B cell (primary cell): Measurements from ENCODE around the gene HOXB8. TPM values are rescaled to one million over a fixed set of nuclear protein-coding genes. Genes with fewer than 3 reads are reported as not detected.

Source experiments
- ATAC-seq: fragments of 200-7000 bp; cut with Tn5 transposase; one replicate; pipeline ENCODE4 v1.10.0; 2021; ENCODE audit warnings: low read depth, mild to moderate bottlenecking, moderate number of reproducible peaks, moderate library complexity
- CTCF ChIA-PET: fragments of 350-600 bp; sonication (Branson Sonifier 250); formaldehyde crosslinking; loops from one replicate; lab custom pipeline; 2021; ENCODE audit warnings: antibody characterized with exemption, inconsistent platforms; lab: Charles Lee
- POLR2A ChIA-PET: fragments of 350-600 bp; sonication (Branson Sonifier 250); formaldehyde crosslinking; loops from one replicate; lab custom pipeline; 2021; ENCODE audit warnings: antibody characterized with exemption; lab: Charles Lee
- DNase-seq: peaks from one replicate; pipeline ENCODE4 v3.0.0; 2013
- H2AFZ ChIP-seq: 2 replicates; pipeline ENCODE4 v1.6.1; 2012; ENCODE audit warnings: mild to moderate bottlenecking, low read depth, low read length; ENCODE audit not compliant: insufficient read depth, poor library complexity, severe bottlenecking
- H3K27ac ChIP-seq, 2 donors: 1 replicate in 1 of 2; 2 replicates in 1 of 2; pipeline ENCODE4 v1.5.1; 2012 to 2013; ENCODE audit warnings: low read length in 2 of 2, mild to moderate bottlenecking in 2 of 2, moderate library complexity in 1 of 2
- H3K27me3 ChIP-seq, 4 experiments: fragments of 200-600 bp in 1 of 4; sonication (generic) in 1 of 4; replicated peaks in 1 of 4; 1 replicate in 2 of 4; 2 replicates in 2 of 4; pipeline versions ENCODE4 v1.6.1 to v1.7.0; 2013 to 2016; ENCODE audit warnings: low read length in 3 of 4, mild to moderate bottlenecking in 2 of 4, mixed read lengths in 1 of 4, moderate library complexity in 1 of 4; ENCODE audit not compliant: insufficient read depth in 4 of 4, control insufficient read depth in 3 of 4; ENCODE audit errors: control extremely low read depth in 1 of 4
- H3K36me3 ChIP-seq, 2 experiments: replicated peaks in 1 of 2; 1 replicate in 1 of 2; 2 replicates in 1 of 2; pipeline versions ENCODE4 v1.6.1 to v1.7.1; 2013; ENCODE audit warnings: low read length in 1 of 2; ENCODE audit not compliant: insufficient read depth in 2 of 2, control insufficient read depth in 1 of 2; ENCODE audit errors: control extremely low read depth in 1 of 2, extremely low read depth in 1 of 2
- H3K4me1 ChIP-seq, 2 donors: fragments of 200-600 bp in 1 of 2; sonication (generic) in 1 of 2; 1 replicate in 1 of 2; 2 replicates in 1 of 2; pipeline versions ENCODE4 v1.5.1 to v1.6.1; 2013 to 2017; ENCODE audit warnings: low read length in 2 of 2; ENCODE audit not compliant: control insufficient read depth in 2 of 2, insufficient read depth in 2 of 2
- H3K4me2 ChIP-seq: replicated peaks from 2 replicates; pipeline ENCODE3; 2012; ENCODE audit warnings: mild to moderate bottlenecking, low read depth, low read length; ENCODE audit not compliant: poor library complexity, severe bottlenecking
- H3K4me3 ChIP-seq, 5 experiments: fragments of 200-600 bp in 1 of 5; sonication (generic) in 1 of 5; 1 replicate in 3 of 5; 2 replicates in 2 of 5; pipeline versions ENCODE4 v1.5.1 to v1.7.0; 2011 to 2016; ENCODE audit warnings: low read length in 4 of 5, mild to moderate bottlenecking in 4 of 5, low read depth in 2 of 5, control low read depth in 1 of 5, moderate library complexity in 1 of 5; ENCODE audit not compliant: insufficient read depth in 1 of 5; ENCODE audit errors: control extremely low read depth in 1 of 5, extremely low read depth in 1 of 5
- H3K79me2 ChIP-seq: fragments of 200-600 bp; sonication (generic); one replicate; pipeline ENCODE4 v1.6.0; 2016; ENCODE audit warnings: low read length; ENCODE audit not compliant: control insufficient read depth, insufficient read depth
- H3K9ac ChIP-seq: fragments of 200-600 bp; sonication (generic); 2 replicates; pipeline ENCODE4 v1.6.1; 2017; ENCODE audit warnings: mild to moderate bottlenecking, low read length, moderate library complexity
- H3K9me3 ChIP-seq, 3 donors: one replicate each; pipeline versions ENCODE4 v1.6.1 to v1.7.1; 2013; ENCODE audit warnings: low read length in 2 of 3; ENCODE audit not compliant: control insufficient read depth in 2 of 3, insufficient read depth in 1 of 3; ENCODE audit errors: control extremely low read depth in 1 of 3
- H4K20me1 ChIP-seq: 2 replicates; pipeline ENCODE4 v1.6.0; 2012; ENCODE audit warnings: mild to moderate bottlenecking, low read length; ENCODE audit not compliant: insufficient read depth, control insufficient read depth, poor library complexity, severe bottlenecking
- H3K27ac Mint-ChIP-seq: one replicate; pipeline ENCODE4 v1.8.0; 2021; ENCODE audit warnings: mixed read lengths
- H3K27me3 Mint-ChIP-seq: one replicate; pipeline ENCODE4 v1.8.0; 2021; ENCODE audit warnings: mixed read lengths
- H3K4me1 Mint-ChIP-seq: one replicate; pipeline ENCODE4 v1.8.0; 2021; ENCODE audit warnings: mixed read lengths
- H3K4me3 Mint-ChIP-seq: one replicate; pipeline ENCODE4 v1.8.0; 2021; ENCODE audit warnings: mixed read lengths
- H3K9me3 Mint-ChIP-seq: one replicate; pipeline ENCODE4 v1.8.0; 2022; ENCODE audit warnings: mixed read lengths; ENCODE audit not compliant: insufficient read depth
- EZH2 ChIP-seq: IDR thresholded peaks from 2 replicates; pipeline ENCODE4 v1.6.1; 2012; ENCODE audit warnings: borderline replicate concordance, low read depth, mild to moderate bottlenecking, moderate library complexity, low read length; ENCODE audit not compliant: insufficient read depth, poor library complexity, severe bottlenecking
- WGBS: methylation state at CpG from one replicate; pipeline ENCODE4 v1.1.5; 2013; ENCODE audit warnings: missing lambda C conversion rate; ENCODE audit not compliant: insufficient coverage; 5-methylcytosine and 5-hydroxymethylcytosine counted together
- intact Hi-C: fragments of 100-400 bp; cut with micrococcal nuclease; formaldehyde crosslinking; loops from one replicate; pipeline ENCODE4 v1.10.0; 2022
- polyA plus RNA-seq: library from polyadenylated mRNA; depleted of rRNA; stranded (reverse); fragments of >200 nt; gene quantifications from 2 replicates; pipeline ENCODE4 v1.2.3, GENCODE V29; 2012
- total RNA-seq, 2 donors: library from RNA; stranded (reverse); fragments of 120-200 nt in 1 of 2; gene quantifications; 1 replicate in 1 of 2; 2 replicates in 1 of 2; pipeline versions ENCODE4 v1.2.3 to v1.2.4, GENCODE V29; 2013 to 2022
- TF ChIP-seq, protein P1 (sequence below): fragments of 200-600 bp; IDR thresholded peaks from one replicate; pipeline ENCODE4 v1.8.0; 2022; ENCODE audit warnings: antibody characterized with exemption, mild to moderate bottlenecking

The HOXB8 gene
- total and polyA plus RNA-seq, 2 donors (not counting 1 experiment from before 2014, with no cell fraction given): not detected

DNA sequence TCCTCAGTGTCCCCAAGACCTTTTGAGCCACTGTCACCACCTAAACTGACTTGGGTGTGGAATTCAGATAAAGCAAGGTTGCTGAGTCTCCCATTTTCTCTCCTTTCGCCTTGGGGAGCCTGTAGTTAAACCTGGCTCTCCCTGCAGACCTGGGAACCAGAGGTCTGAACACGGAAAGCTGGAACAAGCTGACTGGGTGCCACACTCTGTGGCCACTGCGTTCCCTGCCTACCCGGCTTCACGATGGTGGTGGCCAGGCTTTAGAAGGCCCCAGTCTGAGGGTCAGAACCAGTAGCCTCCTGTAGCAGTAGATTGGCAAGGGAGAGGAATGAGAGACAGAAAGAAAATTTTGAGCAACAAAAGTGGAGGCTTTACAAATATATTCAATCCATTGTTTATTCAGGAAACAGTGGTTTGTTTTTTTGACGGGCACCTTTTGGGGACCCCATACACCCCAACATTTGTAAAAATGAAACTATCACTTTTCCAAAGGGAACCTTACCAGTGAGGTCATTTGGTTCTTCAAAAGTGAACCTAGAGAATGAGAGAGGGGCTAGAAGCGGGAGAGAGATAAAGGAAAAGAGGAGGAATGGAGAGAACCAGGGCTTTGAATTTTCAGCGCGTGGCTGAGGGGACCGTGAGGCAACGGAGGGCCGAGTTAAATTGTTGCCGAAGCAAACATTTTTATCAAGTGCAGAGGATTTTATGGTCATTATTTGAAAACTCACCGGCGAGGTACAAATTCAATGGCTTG is 1.8 kb upstream of the HOXB8 start:
- no peak overlapping the region for H3K27ac Mint-ChIP-seq
- ATAC-seq: no peak
- H3K9me3 Mint-ChIP-seq: no peaks in the 10 kb centered on the region

More for the DNA sequence above, 1.8 kb upstream of the HOXB8 start:
- no peak overlapping the region for H2AFZ ChIP-seq
- DNase-seq: no peak
- intact Hi-C loops: no loop called here
- Mint-ChIP-seq H3K4me1 (peaks cover 39% of the 10 kb centered on the region), H3K27me3 (peaks cover 81% of the 10 kb centered on the region), H3K4me3 (no peak overlapping the region)
- no peaks in the 10 kb centered on the region for H3K79me2 ChIP-seq
- H3K27ac ChIP-seq: no peak overlapping the region
- H3K9me3 ChIP-seq: peaks cover 0 to 25% (median 0%) of the 10 kb centered on the region in 3 donors
- H4K20me1 ChIP-seq: no peaks in the 10 kb centered on the region
- H3K4me1 ChIP-seq: peaks cover 47 to 63% of the 10 kb centered on the region in 2 donors
- CTCF ChIA-PET: interaction anchor here (0.6 to 2.6 kb wide), 7 partner anchors 9 to 354 kb away, joined by 3 to 34 read pairs (median 7); partner anchors contain the start of gene HOXB9
- H3K4me3 ChIP-seq: no peak overlapping the region
- H3K36me3 ChIP-seq: no peaks in the 10 kb centered on the region
- H3K4me2 ChIP-seq: no peak overlapping the region
- 87% methylated on average over 6 of the region's 15 CpGs for WGBS
- POLR2A ChIA-PET: no interaction called here
- H3K9ac ChIP-seq: no peak overlapping the region
- peaks cover 0 to 95% (median 65%) of the 10 kb centered on the region in 4 experiments for H3K27me3 ChIP-seq
- no peak for TF ChIP-seq EZH2
- TF ChIP-seq, protein P1, sequence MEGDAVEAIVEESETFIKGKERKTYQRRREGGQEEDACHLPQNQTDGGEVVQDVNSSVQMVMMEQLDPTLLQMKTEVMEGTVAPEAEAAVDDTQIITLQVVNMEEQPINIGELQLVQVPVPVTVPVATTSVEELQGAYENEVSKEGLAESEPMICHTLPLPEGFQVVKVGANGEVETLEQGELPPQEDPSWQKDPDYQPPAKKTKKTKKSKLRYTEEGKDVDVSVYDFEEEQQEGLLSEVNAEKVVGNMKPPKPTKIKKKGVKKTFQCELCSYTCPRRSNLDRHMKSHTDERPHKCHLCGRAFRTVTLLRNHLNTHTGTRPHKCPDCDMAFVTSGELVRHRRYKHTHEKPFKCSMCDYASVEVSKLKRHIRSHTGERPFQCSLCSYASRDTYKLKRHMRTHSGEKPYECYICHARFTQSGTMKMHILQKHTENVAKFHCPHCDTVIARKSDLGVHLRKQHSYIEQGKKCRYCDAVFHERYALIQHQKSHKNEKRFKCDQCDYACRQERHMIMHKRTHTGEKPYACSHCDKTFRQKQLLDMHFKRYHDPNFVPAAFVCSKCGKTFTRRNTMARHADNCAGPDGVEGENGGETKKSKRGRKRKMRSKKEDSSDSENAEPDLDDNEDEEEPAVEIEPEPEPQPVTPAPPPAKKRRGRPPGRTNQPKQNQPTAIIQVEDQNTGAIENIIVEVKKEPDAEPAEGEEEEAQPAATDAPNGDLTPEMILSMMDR: no peak
